SK-N-SH (cell line): ENCODE results near the gene TCF19. TPM values are rescaled to one million over a fixed set of nuclear protein-coding genes. Genes with fewer than 3 reads are reported as not detected.

Experiments
- CTCF ChIA-PET: fragments of 300-600, 350-600 bp; formaldehyde crosslinking; extraction: SDS; loops from one replicate; lab custom pipeline; 2021; lab: Yijun Ruan, JAX
- POLR2A ChIA-PET: fragments of 350-600 bp; sonication (Branson Sonifier 250); formaldehyde crosslinking; extraction: SDS; loops from one replicate; lab custom pipeline; 2020; ENCODE audit warnings: antibody characterized with exemption, inconsistent platforms; lab: Yijun Ruan, JAX
- DNase-seq: peaks from one replicate; pipeline ENCODE4 v3.0.0; 2012
- H2AFZ ChIP-seq: fragments of 200-600 bp; sonication (generic); 2 replicates; pipeline ENCODE4 v1.8.1; 2016; ENCODE audit warnings: antibody characterized with exemption, mild to moderate bottlenecking, low read depth
- H3F3A ChIP-seq: fragments of 200-600 bp; sonication (generic); replicated peaks from 2 replicates; pipeline ENCODE3; 2016; ENCODE audit warnings: antibody characterized with exemption, mild to moderate bottlenecking; ENCODE audit not compliant: insufficient read depth
- H3K27ac ChIP-seq, 2 experiments: fragments of 200-500 bp in 1 of 2; fragments of 200-600 bp in 1 of 2; sonication (Bioruptor generic) in 1 of 2; sonication (generic), shearing (Covaris generic) in 1 of 2; 2 replicates each; pipeline versions ENCODE4 v1.5.1 to v1.6.1; 2014 to 2016; ENCODE audit warnings: low read depth in 2 of 2, inconsistent platforms in 1 of 2, low read length in 1 of 2, mild to moderate bottlenecking in 1 of 2, mixed read lengths in 1 of 2
- H3K27me3 ChIP-seq: fragments of 200-600 bp; sonication (generic), shearing (Covaris generic); 2 replicates; pipeline ENCODE4 v1.6.1; 2016; ENCODE audit warnings: mixed run types; ENCODE audit not compliant: insufficient read depth
- H3K36me3 ChIP-seq, 2 experiments: fragments of 200-500 bp in 1 of 2; fragments of 200-600 bp in 1 of 2; sonication (Bioruptor generic) in 1 of 2; sonication (generic) in 1 of 2; replicated peaks in 1 of 2; 2 replicates each; pipeline versions ENCODE3 to v1.5.1; 2014 to 2016; ENCODE audit warnings: low read length in 1 of 2, mild to moderate bottlenecking in 1 of 2; ENCODE audit not compliant: insufficient read depth in 2 of 2, control insufficient read depth in 1 of 2
- H3K4me1 ChIP-seq, 2 experiments: fragments of 200-500 bp in 1 of 2; fragments of 200-600 bp in 1 of 2; sonication (Bioruptor generic) in 1 of 2; sonication (generic), shearing (Covaris generic) in 1 of 2; 2 replicates each; pipeline versions ENCODE4 v1.5.1 to v1.6.1; 2014 to 2016; ENCODE audit warnings: low read depth in 1 of 2, low read length in 1 of 2, mixed run types in 1 of 2; ENCODE audit not compliant: insufficient read depth in 2 of 2, control insufficient read depth in 1 of 2
- H3K4me2 ChIP-seq: fragments of 200-600 bp; sonication (generic), shearing (Covaris generic); 2 replicates; pipeline ENCODE4 v1.6.1; 2017; ENCODE audit warnings: mixed run types
- H3K4me3 ChIP-seq, 2 experiments: fragments of 200-500 bp in 1 of 2; fragments of 200-600 bp in 1 of 2; sonication (Bioruptor generic) in 1 of 2; sonication (generic), shearing (Covaris generic) in 1 of 2; 2 replicates each; pipeline versions ENCODE4 v1.5.1 to v1.8.1; 2014 to 2016; ENCODE audit warnings: low read depth in 2 of 2, inconsistent platforms in 1 of 2, low read length in 1 of 2, mild to moderate bottlenecking in 1 of 2, mixed read lengths in 1 of 2, moderate library complexity in 1 of 2
- H3K79me2 ChIP-seq: fragments of 200-600 bp; sonication (generic); 2 replicates; pipeline ENCODE4 v1.8.1; 2017; ENCODE audit warnings: mild to moderate bottlenecking; ENCODE audit not compliant: insufficient read depth
- H3K9ac ChIP-seq: fragments of 200-600 bp; sonication (generic); 2 replicates; pipeline ENCODE4 v1.6.1; 2017; ENCODE audit warnings: mixed run types
- H3K9me2 ChIP-seq: fragments of 200-600 bp; sonication (generic); 2 replicates; pipeline ENCODE4 v1.6.1; 2017; ENCODE audit warnings: mixed run types
- H3K9me3 ChIP-seq: fragments of 200-600 bp; sonication (generic); 2 replicates; pipeline ENCODE4 v1.6.1; 2017; ENCODE audit warnings: mixed run types, mild to moderate bottlenecking, moderate library complexity
- H4K20me1 ChIP-seq: fragments of 200-600 bp; sonication (generic); 2 replicates; pipeline ENCODE4 v1.6.1; 2017; ENCODE audit warnings: mild to moderate bottlenecking, mixed run types; ENCODE audit not compliant: insufficient read depth
- PBX3 ChIP-seq: IDR thresholded peaks from 2 replicates; pipeline ENCODE4; 2012
- USF2 ChIP-seq: fragments of 150-350 bp; IDR thresholded peaks from 2 replicates; pipeline ENCODE4 v1.6.1; 2017; ENCODE audit warnings: antibody characterized with exemption, low read length, low read depth, borderline replicate concordance
- WGBS: methylation state at CpG from one replicate; pipeline ENCODE4 v1.1.6; 2017; ENCODE audit warnings: low lambda C conversion rate; 5-methylcytosine and 5-hydroxymethylcytosine counted together
- polyA plus RNA-seq, 3 experiments: library from polyadenylated mRNA; depleted of rRNA; stranded (reverse); fragments of >200 nt; gene quantifications; 2 replicates each; pipeline ENCODE4 v1.2.3, GENCODE V29; 2012
- small RNA-seq, 7 experiments: library from RNA; depleted of rRNA; stranded (forward); fragments of <200 nt; gene quantifications; one replicate each; pipeline ENCODE3, GENCODE V24; 2012

TCF19 gene
- polyA plus RNA-seq, 1 of the 3 experiments (the other 2 are of a cell fraction) = 9.3 TPM

GRCh38 chr6:31210741-31211532 lies 52.5 kb downstream of the TCF19 start:
- Histone ChIP-seq H3K36me3 (no peaks in the 10 kb centered on the region), H3K79me2 (no peaks in the 10 kb centered on the region), H3K9ac (no peak overlapping the region), H2AFZ (no peak overlapping the region), H4K20me1 (no peaks in the 10 kb centered on the region), H3K9me3 (no peaks in the 10 kb centered on the region), H3K4me1 (no peaks in the 10 kb centered on the region), H3K4me2 (no peak overlapping the region), H3K9me2 (no peaks in the 10 kb centered on the region), H3K27me3 (peaks cover 28% of the 10 kb centered on the region; the same call in 1 of the 2 replicates), H3F3A (no peaks in the 10 kb centered on the region), H3K27ac (no peak overlapping the region), H3K4me3 (no peak overlapping the region)
- 31% methylated on average over 5 of the region's 5 CpGs for WGBS
- DNase-seq = no peak
- TF ChIP-seq USF2 (no peak), PBX3 (no peak)
- CTCF ChIA-PET = interaction anchor here (1.0 to 1.6 kb wide), 3 partner anchors 18 to 156 kb away, joined by 3 read pairs; no protein-coding TSS in a partner anchor
- POLR2A ChIA-PET = no interaction called here

Small RNA genes within 50 kb of the gene (small RNA-seq; reads per million reads assigned to genes)
- gene POLR2LP1 = 0 reads per million in 7 experiments

Other genes with a start within 250 kb of the TCF19 start
- 31.2 TPM in 2 replicates for gene VARS2, start 244.4 kb upstream of the TCF19 start, polyA plus RNA-seq (2012; rRNA removed)
- not detected in 2 replicates for gene SFTA2, start 226.4 kb upstream of the TCF19 start, polyA plus RNA-seq (2012; rRNA removed)
- not detected in 2 replicates for gene MUCL3, start 217.6 kb upstream of the TCF19 start, polyA plus RNA-seq (2012; rRNA removed)
- gene MUC21, start 174.9 kb upstream of the TCF19 start, polyA plus RNA-seq (2012; rRNA removed) = not detected in 2 replicates
- gene MUC22, start 148.1 kb upstream of the TCF19 start, polyA plus RNA-seq (2012; rRNA removed) = 0.12 and 0.13 TPM in 2 replicates
- gene C6orf15, start 46.0 kb upstream of the TCF19 start, polyA plus RNA-seq (2012; rRNA removed) = not detected in 2 replicates
- 3.0 and 3.1 TPM in 2 replicates for gene PSORS1C1, start 43.8 kb upstream of the TCF19 start, polyA plus RNA-seq (2012; rRNA removed)
- 0.02 TPM in 1 of 2 replicates, not detected in the other for gene CDSN, start 38.1 kb upstream of the TCF19 start, polyA plus RNA-seq (2012; rRNA removed)
- gene PSORS1C2, start 19.5 kb upstream of the TCF19 start, polyA plus RNA-seq (2012; rRNA removed) = not detected in 2 replicates
- 15.5 and 18.7 TPM in 2 replicates for gene CCHCR1, start 787 bp upstream of the TCF19 start, polyA plus RNA-seq (2012; rRNA removed)
- gene POU5F1, start 12.1 kb downstream of the TCF19 start, polyA plus RNA-seq (2012; rRNA removed) = not detected in 2 replicates
- gene HLA-C, start 113.5 kb downstream of the TCF19 start, polyA plus RNA-seq (2012; rRNA removed) = 390 and 434 TPM in 2 replicates
- gene HLA-B, start 198.6 kb downstream of the TCF19 start, polyA plus RNA-seq (2012; rRNA removed) = 18.7 and 18.9 TPM in 2 replicates
- 28.8 and 32.7 TPM in 2 replicates for gene MICA, start 245.0 kb downstream of the TCF19 start, polyA plus RNA-seq (2012; rRNA removed)